Uterus (tissue), 4 donors: Measurements from ENCODE around the gene ABLIM2. TPM values are rescaled to one million over a fixed set of nuclear protein-coding genes. Genes with fewer than 3 reads are reported as not detected.

Source experiments
- DNase-seq, 2 donors: peaks; one replicate each; pipeline ENCODE4 v3.0.0-alpha.2; 2019 to 2020
- H3K27ac ChIP-seq, 2 donors: fragments of 200-600 bp; sonication (generic); 1 replicate in 1 of 2; 2 replicates in 1 of 2; pipeline ENCODE4 v1.5.1; 2016 to 2018
- H3K27me3 ChIP-seq, 2 donors: fragments of 200-600 bp; sonication (generic); one replicate each; pipeline ENCODE4 v1.5.1; 2018 to 2019; ENCODE audit warnings: control low read depth in 1 of 2
- H3K36me3 ChIP-seq, 2 donors: fragments of 200-600 bp; sonication (generic); one replicate each; pipeline ENCODE4 v1.5.1; 2019; ENCODE audit warnings: control low read depth in 1 of 2
- H3K4me1 ChIP-seq, 2 donors: fragments of 200-600 bp; sonication (generic); one replicate each; pipeline ENCODE4 v1.5.1; 2018 to 2019; ENCODE audit warnings: control low read depth in 1 of 2
- H3K4me3 ChIP-seq, 2 donors: fragments of 200-600 bp; sonication (generic); 1 replicate in 1 of 2; 2 replicates in 1 of 2; pipeline ENCODE4 v1.5.1; 2018 to 2019; ENCODE audit warnings: mild to moderate bottlenecking in 1 of 2
- H3K9me3 ChIP-seq, 2 donors: fragments of 200-600 bp; sonication (generic); one replicate each; pipeline ENCODE4 v1.5.1; 2019; ENCODE audit warnings: control low read depth in 1 of 2
- POLR2A ChIP-seq, 2 donors: fragments of 450-650 bp; IDR thresholded peaks; one replicate each; pipeline ENCODE4 v1.6.1; 2016; ENCODE audit warnings: antibody characterized with exemption in 2 of 2, mild to moderate bottlenecking in 1 of 2, moderate library complexity in 1 of 2
- intact Hi-C: fragments of 100-400 bp; cut with DNase I; formaldehyde crosslinking; loops from one replicate; pipeline ENCODE4 v1.15.1; 2023; ENCODE audit warnings: low total_unique reads
- total RNA-seq, 4 donors: library from RNA; depleted of rRNA in 3 of 4; stranded (reverse); fragments of >200 nt in 3 of 4; gene quantifications; one replicate each; pipeline versions ENCODE4 v1.1.0 to v1.2.4, GENCODE V29; 2014 to 2023
- TF ChIP-seq, protein P1 (sequence below), 4 experiments: fragments of 200-600 bp in 2 of 4; fragments of 450-650 bp in 2 of 4; sonication (generic) in 2 of 4; IDR thresholded peaks; one replicate each; pipeline ENCODE4 v1.5.1; 2016 to 2019; ENCODE audit warnings: antibody characterized with exemption in 4 of 4, mild to moderate bottlenecking in 2 of 4, moderate library complexity in 1 of 4
- donor health status: DM: yes; HTN: yes; CAD: no.

The ABLIM2 gene
- total RNA-seq, 4 donors from 2014 or later, result 0.77 to 6.0 (median 1.5) TPM

DNA sequence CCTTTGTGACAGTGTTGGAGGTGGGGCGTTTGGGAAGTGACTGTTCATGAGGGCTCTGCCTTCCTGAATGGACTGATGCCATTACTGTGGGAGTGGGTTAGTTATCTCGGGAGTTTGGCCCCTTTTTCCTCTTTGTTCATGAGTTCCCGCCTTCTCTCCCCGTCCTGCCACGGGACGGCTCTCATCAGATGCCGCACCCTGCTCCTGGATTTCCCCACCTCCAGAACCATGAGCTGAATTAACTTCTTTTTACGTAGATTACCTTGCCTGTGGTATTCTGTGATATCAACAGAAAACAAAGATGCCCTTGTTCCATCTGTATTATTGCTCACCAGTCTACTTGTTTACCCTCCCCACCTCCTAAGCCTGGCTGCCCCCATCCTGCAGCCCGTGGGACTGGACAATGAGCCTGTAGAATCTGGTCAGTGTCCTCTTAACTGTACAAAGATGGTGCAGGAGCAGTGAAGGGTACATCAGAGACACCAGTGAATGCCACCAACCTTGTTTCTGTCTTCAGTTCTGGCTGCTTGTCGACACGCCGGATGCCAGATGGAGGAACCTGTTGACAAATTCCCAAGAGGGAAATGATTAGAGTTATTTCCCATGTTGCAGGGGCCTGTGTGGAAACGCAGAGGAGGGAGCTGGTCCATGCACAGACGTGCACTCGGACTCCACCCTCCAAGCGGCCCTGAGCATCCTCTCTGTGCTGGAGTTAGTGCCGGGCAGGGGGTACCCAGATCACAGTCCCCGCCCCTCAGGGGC lies 104.7 kb downstream of the ABLIM2 start:
- no peak for DNase-seq
- Histone ChIP-seq H3K27ac (no peak overlapping the region), H3K27me3 (no peaks in the 10 kb centered on the region), H3K4me1 (peaks cover 0 to 8% of the 10 kb centered on the region in 2 donors), H3K4me3 (no peak overlapping the region), H3K36me3 (no peaks in the 10 kb centered on the region), H3K9me3 (no peaks in the 10 kb centered on the region)
- TF ChIP-seq, protein P1, sequence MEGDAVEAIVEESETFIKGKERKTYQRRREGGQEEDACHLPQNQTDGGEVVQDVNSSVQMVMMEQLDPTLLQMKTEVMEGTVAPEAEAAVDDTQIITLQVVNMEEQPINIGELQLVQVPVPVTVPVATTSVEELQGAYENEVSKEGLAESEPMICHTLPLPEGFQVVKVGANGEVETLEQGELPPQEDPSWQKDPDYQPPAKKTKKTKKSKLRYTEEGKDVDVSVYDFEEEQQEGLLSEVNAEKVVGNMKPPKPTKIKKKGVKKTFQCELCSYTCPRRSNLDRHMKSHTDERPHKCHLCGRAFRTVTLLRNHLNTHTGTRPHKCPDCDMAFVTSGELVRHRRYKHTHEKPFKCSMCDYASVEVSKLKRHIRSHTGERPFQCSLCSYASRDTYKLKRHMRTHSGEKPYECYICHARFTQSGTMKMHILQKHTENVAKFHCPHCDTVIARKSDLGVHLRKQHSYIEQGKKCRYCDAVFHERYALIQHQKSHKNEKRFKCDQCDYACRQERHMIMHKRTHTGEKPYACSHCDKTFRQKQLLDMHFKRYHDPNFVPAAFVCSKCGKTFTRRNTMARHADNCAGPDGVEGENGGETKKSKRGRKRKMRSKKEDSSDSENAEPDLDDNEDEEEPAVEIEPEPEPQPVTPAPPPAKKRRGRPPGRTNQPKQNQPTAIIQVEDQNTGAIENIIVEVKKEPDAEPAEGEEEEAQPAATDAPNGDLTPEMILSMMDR (IDR thresholded peaks at IDR 0.05), result no peak
- TF ChIP-seq POLR2A (IDR thresholded peaks at IDR 0.05), result no peak
- intact Hi-C loops, result no loop called here

DNA sequence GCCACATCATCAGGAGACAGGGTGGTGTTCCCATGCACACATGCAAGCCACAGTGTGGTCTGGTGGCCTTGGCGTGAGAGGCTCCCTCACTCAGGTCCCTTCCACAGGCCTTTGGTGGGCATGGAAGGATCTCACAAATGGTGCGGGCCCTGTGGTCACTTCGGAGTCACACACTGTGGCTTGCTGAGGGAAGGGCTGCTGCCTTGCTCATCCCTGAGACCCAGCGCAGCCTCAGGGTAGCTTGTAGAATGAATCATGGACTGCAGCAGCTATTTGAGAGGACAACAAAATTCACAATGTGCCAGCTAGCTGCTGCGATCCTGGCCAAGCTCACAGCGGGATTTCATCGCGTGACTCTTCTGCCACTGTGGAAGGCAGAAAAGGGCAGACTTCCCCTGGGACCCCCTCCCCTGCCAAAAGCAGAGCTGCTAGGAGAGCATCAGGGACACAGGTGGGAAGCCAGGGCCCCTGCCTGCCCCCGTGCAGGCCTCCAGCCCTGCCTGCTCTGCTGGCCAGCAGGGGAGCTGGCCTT lies 106.4 kb downstream of the ABLIM2 start:
- TF ChIP-seq POLR2A (IDR thresholded peaks at IDR 0.05), result no peak
- TF ChIP-seq, protein P1 (IDR thresholded peaks at IDR 0.05), result no peak
- no peak for DNase-seq
- intact Hi-C loops, result no loop called here
- no peak overlapping the region for H3K27ac ChIP-seq
- H3K4me1 ChIP-seq, result peaks cover 0 to 8% of the 10 kb centered on the region in 2 donors
- H3K27me3 ChIP-seq, result no peaks in the 10 kb centered on the region
- no peaks in the 10 kb centered on the region for H3K9me3 ChIP-seq
- no peak overlapping the region for H3K4me3 ChIP-seq
- no peaks in the 10 kb centered on the region for H3K36me3 ChIP-seq

DNA sequence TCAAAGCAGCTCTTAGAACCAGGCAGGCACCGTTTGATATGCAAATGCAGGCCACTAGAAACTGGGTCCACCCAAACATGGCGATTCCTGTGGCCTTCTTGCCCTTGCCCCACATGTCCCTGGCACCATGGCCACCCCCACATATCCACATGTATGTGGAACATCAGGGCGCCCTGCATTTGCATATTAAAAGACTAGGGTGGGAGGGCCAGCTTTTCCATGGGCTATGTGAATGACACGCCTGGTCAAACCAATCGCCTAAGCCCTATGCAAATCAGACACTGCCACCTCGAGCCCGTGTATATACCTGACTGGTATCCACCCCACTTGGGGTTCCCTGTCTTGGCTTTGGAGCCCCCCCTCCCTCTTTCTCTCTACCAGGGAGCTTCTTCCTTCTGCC lies 107.0 kb downstream of the ABLIM2 start:
- Histone ChIP-seq H3K27me3 (no peaks in the 10 kb centered on the region), H3K9me3 (no peaks in the 10 kb centered on the region), H3K4me3 (no peak overlapping the region), H3K4me1 (peaks cover 0 to 8% of the 10 kb centered on the region in 2 donors), H3K27ac (no peak overlapping the region), H3K36me3 (no peaks in the 10 kb centered on the region)
- DNase-seq, result no peak
- TF ChIP-seq POLR2A (IDR thresholded peaks at IDR 0.05), result no peak
- TF ChIP-seq, protein P1 (IDR thresholded peaks at IDR 0.05), result no peak
- intact Hi-C loops, result no loop called here

DNA sequence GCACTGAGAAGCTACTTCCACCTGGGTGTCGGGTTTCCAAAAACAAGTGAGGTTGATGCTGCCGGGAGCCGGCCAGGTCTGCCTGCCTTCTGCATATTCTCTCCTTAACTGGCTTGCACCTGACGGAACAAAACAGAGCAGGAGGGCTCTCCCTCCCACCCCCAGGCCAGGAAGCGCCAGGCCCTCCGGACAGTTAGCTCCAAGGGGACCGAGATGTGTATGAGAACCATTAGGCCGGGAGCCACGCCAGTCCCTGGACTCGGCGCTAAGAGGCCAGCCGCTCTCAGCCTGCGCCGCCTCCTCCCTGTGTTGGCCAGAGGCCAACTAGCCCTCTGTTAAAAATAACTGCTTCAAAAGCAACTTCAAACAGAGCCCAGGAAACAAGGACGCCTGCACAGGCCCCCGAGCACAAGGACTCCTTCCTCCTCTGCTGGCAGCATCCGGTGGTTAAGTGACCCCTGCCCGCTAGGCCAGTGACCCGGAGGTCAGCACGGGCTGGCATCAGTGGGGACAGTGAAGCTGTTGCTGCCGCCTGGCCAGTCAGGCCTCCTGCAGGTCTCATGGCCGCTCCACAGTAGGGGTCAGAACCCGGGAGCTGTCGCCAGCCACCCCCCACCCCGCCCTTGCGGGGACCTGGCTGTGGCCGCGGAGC lies 107.9 kb downstream of the ABLIM2 start:
- TF ChIP-seq, protein P1 (IDR thresholded peaks at IDR 0.05), result no peak
- TF ChIP-seq POLR2A (IDR thresholded peaks at IDR 0.05), result no peak
- peak; percentile 73 to 81 for DNase-seq
- intact Hi-C loops, result no loop called here

DNA sequence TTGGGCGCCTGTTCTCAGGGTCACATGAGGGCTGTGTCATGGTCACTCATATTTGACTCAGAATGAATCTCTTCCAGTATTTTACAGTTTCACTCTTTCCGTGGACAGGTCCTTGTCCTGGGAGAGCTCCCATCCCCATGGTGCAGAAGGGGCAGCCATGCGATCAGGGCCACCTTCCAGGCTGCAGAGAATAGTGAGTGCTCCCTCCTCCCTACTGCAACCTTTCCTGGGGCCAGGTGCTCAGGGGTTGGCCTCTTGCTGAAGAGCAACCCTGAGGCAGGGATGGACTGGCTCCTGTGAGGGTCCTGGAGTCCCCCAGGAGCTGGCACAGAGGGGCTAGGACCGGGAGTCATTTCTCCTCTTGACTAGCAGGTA lies 108.4 kb downstream of the ABLIM2 start:
- TF ChIP-seq, protein P1 (IDR thresholded peaks at IDR 0.05), result no peak
- no peak for TF ChIP-seq POLR2A (IDR thresholded peaks at IDR 0.05)
- H3K9me3 ChIP-seq, result no peaks in the 10 kb centered on the region
- intact Hi-C loops, result no loop called here
- H3K27me3 ChIP-seq, result no peaks in the 10 kb centered on the region
- H3K27ac ChIP-seq, result no peak overlapping the region
- no peak overlapping the region for H3K4me3 ChIP-seq
- H3K36me3 ChIP-seq, result no peaks in the 10 kb centered on the region
- H3K4me1 ChIP-seq, result peaks cover 0 to 8% of the 10 kb centered on the region in 2 donors
- no peak for DNase-seq

More for the DNA sequence above, 107.9 kb downstream of the ABLIM2 start:
- H3K27me3 ChIP-seq, result no peaks in the 10 kb centered on the region
- H3K4me1 ChIP-seq, result peaks cover 0 to 8% of the 10 kb centered on the region in 2 donors
- H3K27ac ChIP-seq, result peak overlapping the region in 1 of 2 donors; percentile 50
- no peaks in the 10 kb centered on the region for H3K9me3 ChIP-seq
- H3K36me3 ChIP-seq, result no peaks in the 10 kb centered on the region
- peak overlapping the region in 1 of 2 donors; percentile 13 for H3K4me3 ChIP-seq
